Glutamatergic neuron (in vitro differentiated cells): ENCODE measurements around the gene FCRL5. TPM values are rescaled to one million over a fixed set of nuclear protein-coding genes. Genes with fewer than 3 reads are reported as not detected.

Experiments used
- DNase-seq: peaks from one replicate; pipeline ENCODE4 v3.0.0; 2022
- H3K27ac Mint-ChIP-seq: one replicate; pipeline ENCODE4 v1.8.0; 2020; ENCODE audit warnings: mild to moderate bottlenecking, mixed read lengths, inconsistent platforms; ENCODE audit not compliant: unreplicated experiment
- H3K27me3 Mint-ChIP-seq: one replicate; pipeline ENCODE4 v1.8.0; 2020; ENCODE audit warnings: mild to moderate bottlenecking, moderate library complexity, mixed read lengths, inconsistent platforms; ENCODE audit not compliant: unreplicated experiment
- H3K36me3 Mint-ChIP-seq: one replicate; pipeline ENCODE4 v1.8.0; 2020; ENCODE audit warnings: mild to moderate bottlenecking, mixed read lengths, inconsistent platforms; ENCODE audit not compliant: unreplicated experiment
- H3K4me1 Mint-ChIP-seq: one replicate; pipeline ENCODE4 v1.8.0; 2020; ENCODE audit warnings: mild to moderate bottlenecking, low read depth, mixed read lengths, inconsistent platforms; ENCODE audit not compliant: unreplicated experiment
- H3K4me3 Mint-ChIP-seq: one replicate; pipeline ENCODE4 v1.8.0; 2020; ENCODE audit warnings: mild to moderate bottlenecking, mixed read lengths, inconsistent platforms; ENCODE audit not compliant: unreplicated experiment
- H3K9me3 Mint-ChIP-seq: one replicate; pipeline ENCODE4 v1.8.0; 2020; ENCODE audit warnings: mild to moderate bottlenecking, moderate library complexity, mixed read lengths, inconsistent platforms; ENCODE audit not compliant: unreplicated experiment
- total RNA-seq: library from RNA; stranded (reverse); fragmentation: NEBNext Ultra II Directional; extraction: Animal tissue kit (Norgen Biotek cat#: 25700); gene quantifications from one replicate; pipeline ENCODE4 v1.2.1, GENCODE V29; 2021; ENCODE audit not compliant: unreplicated experiment
- TF ChIP-seq, protein P1 (sequence below): fragments of 200-600 bp; sonication (generic); IDR thresholded peaks from one replicate; pipeline ENCODE4 v1.5.0; 2021; ENCODE audit not compliant: partially characterized antibody, unreplicated experiment

The FCRL5 gene
- total RNA-seq, 1 donor from 2014 or later: not detected

DNA sequence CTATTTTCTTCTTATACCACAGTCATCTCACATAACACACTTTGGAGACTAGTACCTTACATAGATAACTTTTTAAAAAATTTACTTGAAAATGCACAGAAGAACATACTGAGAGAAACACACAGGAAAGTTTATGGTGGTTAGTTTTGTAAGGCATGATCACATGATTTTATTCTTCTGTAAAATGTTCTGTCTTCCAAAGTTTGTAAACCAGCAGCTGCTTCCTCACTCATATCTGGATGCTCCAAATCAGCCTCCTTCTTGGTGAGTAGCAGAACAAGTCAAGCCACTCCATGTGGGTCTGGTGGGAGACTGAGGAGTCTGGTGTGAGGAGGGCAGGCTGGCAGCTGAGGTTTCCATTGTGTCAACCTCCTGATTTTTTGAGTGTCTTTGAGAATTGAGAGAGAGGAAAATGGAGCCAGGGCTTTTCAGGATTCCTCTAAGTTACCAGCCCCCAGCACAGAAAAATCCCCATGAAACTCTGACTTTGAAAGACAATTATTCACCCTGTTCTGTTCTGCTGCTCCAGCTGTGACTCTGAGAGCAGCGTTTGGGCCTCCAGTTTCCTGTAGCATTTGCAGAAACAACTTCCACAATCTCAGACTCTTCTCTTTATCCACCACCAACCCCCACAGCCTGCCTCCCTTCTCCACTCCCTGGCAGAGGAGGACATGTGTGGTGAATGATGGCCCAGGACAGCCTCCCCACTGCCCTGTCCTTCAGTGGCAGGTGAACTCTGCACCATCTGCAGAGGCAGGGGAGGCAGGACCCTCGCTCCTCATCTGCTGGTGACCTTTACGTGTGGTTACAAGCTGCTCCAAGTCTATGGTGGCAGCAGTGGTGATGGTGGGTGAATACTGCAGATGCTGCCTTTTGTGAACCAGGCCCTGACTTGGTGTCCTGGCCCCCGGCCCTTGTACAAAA lies 82.3 kb downstream of the FCRL5 start:
- Mint-ChIP-seq H3K4me1 (no peaks in the 10 kb centered on the region), H3K4me3 (no peak overlapping the region), H3K27ac (no peak overlapping the region), H3K9me3 (no peaks in the 10 kb centered on the region), H3K27me3 (no peaks in the 10 kb centered on the region), H3K36me3 (no peaks in the 10 kb centered on the region)
- TF ChIP-seq, protein P1, sequence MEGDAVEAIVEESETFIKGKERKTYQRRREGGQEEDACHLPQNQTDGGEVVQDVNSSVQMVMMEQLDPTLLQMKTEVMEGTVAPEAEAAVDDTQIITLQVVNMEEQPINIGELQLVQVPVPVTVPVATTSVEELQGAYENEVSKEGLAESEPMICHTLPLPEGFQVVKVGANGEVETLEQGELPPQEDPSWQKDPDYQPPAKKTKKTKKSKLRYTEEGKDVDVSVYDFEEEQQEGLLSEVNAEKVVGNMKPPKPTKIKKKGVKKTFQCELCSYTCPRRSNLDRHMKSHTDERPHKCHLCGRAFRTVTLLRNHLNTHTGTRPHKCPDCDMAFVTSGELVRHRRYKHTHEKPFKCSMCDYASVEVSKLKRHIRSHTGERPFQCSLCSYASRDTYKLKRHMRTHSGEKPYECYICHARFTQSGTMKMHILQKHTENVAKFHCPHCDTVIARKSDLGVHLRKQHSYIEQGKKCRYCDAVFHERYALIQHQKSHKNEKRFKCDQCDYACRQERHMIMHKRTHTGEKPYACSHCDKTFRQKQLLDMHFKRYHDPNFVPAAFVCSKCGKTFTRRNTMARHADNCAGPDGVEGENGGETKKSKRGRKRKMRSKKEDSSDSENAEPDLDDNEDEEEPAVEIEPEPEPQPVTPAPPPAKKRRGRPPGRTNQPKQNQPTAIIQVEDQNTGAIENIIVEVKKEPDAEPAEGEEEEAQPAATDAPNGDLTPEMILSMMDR: no peak
- no peak for DNase-seq

DNA sequence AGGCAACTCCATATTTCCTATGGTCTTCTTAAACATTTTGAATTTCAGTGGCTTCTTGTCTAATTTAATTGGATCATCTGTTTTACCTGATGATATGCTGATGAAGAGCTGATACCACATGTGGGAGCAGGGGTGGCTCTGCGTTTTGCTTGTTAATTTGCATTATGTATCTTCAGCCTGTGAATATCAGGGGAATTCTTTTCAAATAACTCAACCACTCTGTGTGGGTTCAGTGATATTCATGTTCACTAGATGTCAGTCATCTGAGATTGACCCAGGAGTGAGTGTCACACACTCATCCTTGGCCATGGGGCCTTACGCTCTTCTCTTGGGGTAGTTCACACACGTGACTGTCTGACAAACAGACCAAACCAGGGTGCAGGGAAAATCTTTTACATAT lies 83.0 kb downstream of the FCRL5 start:
- TF ChIP-seq, protein P1: no peak
- no peak overlapping the region for H3K27ac Mint-ChIP-seq
- no peaks in the 10 kb centered on the region for H3K36me3 Mint-ChIP-seq

DNA sequence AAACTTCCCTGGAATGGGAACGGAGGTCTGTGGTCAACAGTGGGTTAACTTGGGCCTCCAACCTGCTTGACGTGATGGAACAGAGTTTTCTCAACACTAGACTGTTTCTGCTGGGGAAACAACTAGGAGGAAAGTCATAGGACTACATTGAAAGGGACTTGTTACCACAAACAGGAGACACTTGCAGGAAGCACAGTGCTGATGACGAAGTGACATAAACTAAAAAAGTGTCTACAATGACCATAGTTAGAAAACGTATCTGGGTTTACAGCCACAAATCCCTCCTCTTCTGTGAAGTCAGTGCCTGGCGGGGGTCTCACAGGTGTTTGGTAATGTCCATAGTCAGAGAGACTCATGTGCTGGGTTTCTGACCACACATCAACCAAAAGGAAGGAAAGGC lies 86.3 kb downstream of the FCRL5 start:
- H3K4me3 Mint-ChIP-seq: no peak overlapping the region
- DNase-seq: no peak
- TF ChIP-seq, protein P1: no peak
- no peak overlapping the region for H3K27ac Mint-ChIP-seq
- H3K9me3 Mint-ChIP-seq: no peaks in the 10 kb centered on the region
- no peaks in the 10 kb centered on the region for H3K4me1 Mint-ChIP-seq
- H3K27me3 Mint-ChIP-seq: peaks cover 2% of the 10 kb centered on the region
- H3K36me3 Mint-ChIP-seq: no peaks in the 10 kb centered on the region

More for the DNA sequence above, 83.0 kb downstream of the FCRL5 start:
- no peak for DNase-seq
- H3K4me3 Mint-ChIP-seq: no peak overlapping the region
- no peaks in the 10 kb centered on the region for H3K9me3 Mint-ChIP-seq
- H3K27me3 Mint-ChIP-seq: no peaks in the 10 kb centered on the region
- H3K4me1 Mint-ChIP-seq: no peaks in the 10 kb centered on the region

Other genes with a start within 250 kb of the FCRL5 start
- not detected for gene FCRL4, start 45.6 kb upstream of the FCRL5 start, total RNA-seq
- gene FCRL3, start 148.3 kb upstream of the FCRL5 start, total RNA-seq: not detected
- not detected for gene FCRL2, start 224.6 kb upstream of the FCRL5 start, total RNA-seq